NAMALWA (cell line): ENCODE results near the gene YWHAG.
"Not testable (repeated sequence)": the region's sequence is repeated elsewhere in the genome, so short reads cannot be mapped to it uniquely, and the experiment has no call there.

Experiments
- DNase-seq: peaks from one replicate; pipeline ENCODE4 v3.0.0-alpha.2; 2015; ENCODE audit warnings: low spot score

The YWHAG gene

GRCh38 chr7:76346778-76347177 lies 12.0 kb downstream of the YWHAG start:
- no peak for DNase-seq

GRCh38 chr7:76346097-76346496 lies 12.7 kb downstream of the YWHAG start:
- no peak for DNase-seq

GRCh38 chr7:76343931-76344321 lies 14.9 kb downstream of the YWHAG start:
- DNase-seq: no peak

- no peak for DNase-seq
These were observed 15.4 kb downstream of the YWHAG start for GRCh38 chr7:76343294-76343930.

- no peak for DNase-seq
These were observed 16.6 kb downstream of the YWHAG start for GRCh38 chr7:76342222-76342621.

- no peak for DNase-seq
These were observed 18.1 kb downstream of the YWHAG start for GRCh38 chr7:76340617-76341131.

- no peak for DNase-seq
These were observed 20.3 kb downstream of the YWHAG start for GRCh38 chr7:76338298-76339084.

GRCh38 chr7:76337147-76337546 lies 21.6 kb downstream of the YWHAG start:
- no peak for DNase-seq

- DNase-seq: no peak
These were observed 22.7 kb downstream of the YWHAG start for GRCh38 chr7:76336094-76336493.

GRCh38 chr7:76335417-76335816 lies 23.4 kb downstream of the YWHAG start:
- not testable (repeated sequence) for DNase-seq

GRCh38 chr7:76334320-76334967 lies 24.3 kb downstream of the YWHAG start:
- no peak for DNase-seq

GRCh38 chr7:76333511-76334101 lies 25.2 kb downstream of the YWHAG start:
- DNase-seq: no peak

GRCh38 chr7:76332078-76332477 lies 26.7 kb downstream of the YWHAG start:
- no peak for DNase-seq

GRCh38 chr7:76330673-76331072 lies 28.1 kb downstream of the YWHAG start:
- DNase-seq: no peak

GRCh38 chr7:76330261-76330660 lies 28.5 kb downstream of the YWHAG start:
- DNase-seq: no peak

- no peak for DNase-seq
These were observed 29.3 kb downstream of the YWHAG start for GRCh38 chr7:76329479-76329878.

GRCh38 chr7:76328389-76328788 lies 30.4 kb downstream of the YWHAG start:
- no peak for DNase-seq

- DNase-seq: no peak
These were observed 31.2 kb downstream of the YWHAG start for GRCh38 chr7:76327610-76328009.

- DNase-seq: no peak
These were observed 32.1 kb downstream of the YWHAG start for GRCh38 chr7:76326646-76327233.

GRCh38 chr7:76325811-76326210 lies 33.0 kb downstream of the YWHAG start:
- DNase-seq: no peak

GRCh38 chr7:76325092-76325491 lies 33.7 kb downstream of the YWHAG start:
- DNase-seq: no peak
